H9 (cell line): ENCODE data around the gene TBL1X. TPM values are rescaled to one million over a fixed set of nuclear protein-coding genes. Genes with fewer than 3 reads are reported as not detected.

Experiments
- DNase-seq: peaks from one replicate; pipeline ENCODE4 v3.0.0-alpha.2; 2017
- H2AFZ ChIP-seq: one replicate; pipeline ENCODE4 v1.6.1; 2013; ENCODE audit warnings: mild to moderate bottlenecking, low read length, control low read depth, moderate library complexity
- H2AK5ac ChIP-seq: 2 replicates; pipeline ENCODE4 v1.6.1; 2013; ENCODE audit warnings: low read length, control low read depth, mixed read lengths; ENCODE audit not compliant: insufficient read length
- H2BK120ac ChIP-seq: one replicate; pipeline ENCODE4 v1.6.1; 2013; ENCODE audit warnings: low read depth, mild to moderate bottlenecking, low read length, control low read depth, inconsistent platforms; ENCODE audit not compliant: poor library complexity, severe bottlenecking
- H2BK12ac ChIP-seq: 2 replicates; pipeline ENCODE4 v1.6.1; 2013; ENCODE audit warnings: low read length, control low read depth, mixed read lengths, low read depth; ENCODE audit not compliant: insufficient read length
- H2BK15ac ChIP-seq: 2 replicates; pipeline ENCODE4 v1.6.1; 2013; ENCODE audit warnings: low read depth, low read length, control low read depth
- H2BK20ac ChIP-seq: one replicate; pipeline ENCODE4 v1.6.1; 2013; ENCODE audit warnings: low read depth, mild to moderate bottlenecking, low read length, control low read depth, inconsistent platforms; ENCODE audit not compliant: poor library complexity, severe bottlenecking
- H2BK5ac ChIP-seq: 2 replicates; pipeline ENCODE4 v1.6.1; 2013; ENCODE audit warnings: low read length, control low read depth, mixed read lengths; ENCODE audit not compliant: insufficient read length
- H3K14ac ChIP-seq: 2 replicates; pipeline ENCODE4 v1.6.1; 2013; ENCODE audit warnings: low read length, control low read depth; ENCODE audit not compliant: insufficient read depth
- H3K18ac ChIP-seq: 2 replicates; pipeline ENCODE4 v1.6.1; 2013; ENCODE audit warnings: low read depth, mild to moderate bottlenecking, mixed read lengths, low read length, control low read depth; ENCODE audit not compliant: insufficient read length
- H3K23ac ChIP-seq: 2 replicates; pipeline ENCODE4 v1.6.1; 2013; ENCODE audit warnings: low read length, control low read depth, mixed read lengths, low read depth; ENCODE audit not compliant: insufficient read length
- H3K23me2 ChIP-seq: 2 replicates; pipeline ENCODE4 v1.6.1; 2013; ENCODE audit warnings: low read depth, mild to moderate bottlenecking, mixed read lengths, low read length, control low read depth; ENCODE audit not compliant: insufficient read length, poor library complexity, severe bottlenecking
- H3K27ac ChIP-seq: 2 replicates; pipeline ENCODE4 v1.5.1; 2013; ENCODE audit warnings: low read length, control low read depth, mixed read lengths, low read depth; ENCODE audit not compliant: insufficient read length
- H3K27me3 ChIP-seq: 2 replicates; pipeline ENCODE4 v1.6.1; 2013; ENCODE audit warnings: low read length, control low read depth, inconsistent platforms; ENCODE audit not compliant: insufficient read depth
- H3K4ac ChIP-seq: 2 replicates; pipeline ENCODE4 v1.6.1; 2013; ENCODE audit warnings: low read depth, mild to moderate bottlenecking, control low read depth, inconsistent platforms, low read length, moderate library complexity
- H3K4me1 ChIP-seq: 2 replicates; pipeline ENCODE4 v1.6.1; 2013; ENCODE audit warnings: low read length, control low read depth, inconsistent platforms; ENCODE audit not compliant: insufficient read depth
- H3K4me2 ChIP-seq: 2 replicates; pipeline ENCODE4 v1.6.1; 2013; ENCODE audit warnings: low read length, control low read depth, mixed read lengths; ENCODE audit not compliant: insufficient read length, insufficient read depth
- H3K56ac ChIP-seq: 2 replicates; pipeline ENCODE4 v1.6.1; 2013; ENCODE audit warnings: low read depth, mild to moderate bottlenecking, mixed read lengths, low read length, control low read depth; ENCODE audit not compliant: insufficient read length
- H3K79me1 ChIP-seq: 2 replicates; pipeline ENCODE4 v1.6.1; 2013; ENCODE audit warnings: low read depth, mild to moderate bottlenecking, moderate library complexity, low read length, control low read depth, inconsistent platforms; ENCODE audit not compliant: insufficient read depth, poor library complexity, severe bottlenecking
- H3K79me2 ChIP-seq: 2 replicates; pipeline ENCODE4 v1.6.1; 2013; ENCODE audit warnings: low read length, control low read depth, inconsistent platforms; ENCODE audit not compliant: insufficient read depth
- H3K9ac ChIP-seq: 2 replicates; pipeline ENCODE4 v1.6.1; 2013; ENCODE audit warnings: low read length, control low read depth, mixed read lengths; ENCODE audit not compliant: insufficient read length; ENCODE audit errors: extremely low read depth
- H3K9me3 ChIP-seq: one replicate; pipeline ENCODE4 v1.6.1; 2013; ENCODE audit warnings: low read depth, low read length, inconsistent platforms; ENCODE audit not compliant: control insufficient read depth
- H3T11ph ChIP-seq: one replicate; pipeline ENCODE4 v1.6.1; 2013; ENCODE audit warnings: mild to moderate bottlenecking, low read length, control low read depth, inconsistent platforms
- H4K20me1 ChIP-seq: one replicate; pipeline ENCODE4 v1.6.1; 2013; ENCODE audit not compliant: control insufficient read depth, insufficient read length, insufficient read depth
- H4K5ac ChIP-seq: 2 replicates; pipeline ENCODE4 v1.6.1; 2013; ENCODE audit warnings: low read depth, mild to moderate bottlenecking, mixed read lengths, low read length, control low read depth; ENCODE audit not compliant: insufficient read length
- H4K8ac ChIP-seq: replicated peaks from 2 replicates; pipeline ENCODE4 v1.6.1; 2013; ENCODE audit warnings: low read length, control low read depth, mixed read lengths, low read depth; ENCODE audit not compliant: insufficient read length
- H4K91ac ChIP-seq: 2 replicates; pipeline ENCODE4 v1.6.1; 2013; ENCODE audit warnings: low read depth, mild to moderate bottlenecking, moderate library complexity, mixed read lengths, low read length, control low read depth; ENCODE audit not compliant: insufficient read length
- H3K27ac Mint-ChIP-seq, 3 experiments: 2 replicates in 2 of 3; 3 replicates in 1 of 3; pipeline ENCODE4 v1.8.0; 2020 to 2021; ENCODE audit warnings: mixed read lengths in 3 of 3, mild to moderate bottlenecking in 1 of 3, moderate library complexity in 1 of 3
- H3K27me3 Mint-ChIP-seq: 2 replicates; pipeline ENCODE4 v1.8.0; 2021; ENCODE audit warnings: low read depth, mild to moderate bottlenecking, moderate library complexity, mixed read lengths
- H3K36me3 Mint-ChIP-seq, 3 experiments: 2 replicates in 2 of 3; 3 replicates in 1 of 3; pipeline ENCODE4 v1.8.0; 2020 to 2021; ENCODE audit warnings: low read depth in 3 of 3, mixed read lengths in 3 of 3; ENCODE audit not compliant: insufficient read depth in 1 of 3
- H3K4me1 Mint-ChIP-seq, 2 experiments: 2 replicates each; pipeline ENCODE4 v1.8.0; 2020; ENCODE audit warnings: mixed read lengths in 2 of 2
- H3K4me3 Mint-ChIP-seq, 2 experiments: 2 replicates in 1 of 2; 3 replicates in 1 of 2; pipeline ENCODE4 v1.8.0; 2020 to 2021; ENCODE audit warnings: mild to moderate bottlenecking in 2 of 2, mixed read lengths in 2 of 2, moderate library complexity in 1 of 2
- H3K9me3 Mint-ChIP-seq, 2 experiments: 2 replicates in 1 of 2; 3 replicates in 1 of 2; pipeline ENCODE4 v1.8.0; 2020; ENCODE audit warnings: mild to moderate bottlenecking in 2 of 2, mixed read lengths in 2 of 2, moderate library complexity in 1 of 2
- CTCF ChIP-seq: fragments of 200-600 bp; sonication (generic); conservative IDR thresholded peaks from 3 replicates; pipeline ENCODE4 v1.8.0; 2021; ENCODE audit warnings: antibody characterized with exemption, mild to moderate bottlenecking
- whole genome bisulfite sequencing: extraction: QIAGEN DNeasy Blood & Tissue Kit; methylation state at CpG from one replicate; pipeline ENCODE4 v1.1.7; 2013; ENCODE audit warnings: missing lambda C conversion rate, low lambda C conversion rate, mixed read lengths; ENCODE audit not compliant: insufficient read length; ENCODE audit errors: extremely low coverage; 5-methylcytosine and 5-hydroxymethylcytosine counted together
- total RNA-seq: library from RNA; stranded (reverse); gene quantifications from 2 replicates; pipeline ENCODE4 v1.2.1, GENCODE V29; 2021

The TBL1X gene
- total RNA-seq, 1 experiment from 2014 or later = 24.1 TPM

GRCh38 chrX:9677098-9677739 is 212.4 kb downstream of the TBL1X start:
- Histone ChIP-seq H3K4ac (no peak overlapping the region), H3K4me2 (no peak overlapping the region), H4K5ac (no peak overlapping the region), H2AFZ (no peak overlapping the region), H2BK12ac (no peak overlapping the region), H4K20me1 (no peaks in the 10 kb centered on the region), H3K23me2 (no peaks in the 10 kb centered on the region), H3K79me1 (no peaks in the 10 kb centered on the region), H3K14ac (no peak overlapping the region), H3K9me3 (no peaks in the 10 kb centered on the region), H2BK120ac (no peak overlapping the region), H3K9ac (no peak overlapping the region), H2AK5ac (no peak overlapping the region), H3K4me1 (no peaks in the 10 kb centered on the region), H3K18ac (no peak overlapping the region), H3K56ac (no peak overlapping the region), H3K23ac (no peak overlapping the region), H2BK20ac (no peak overlapping the region), H3K27me3 (no peaks in the 10 kb centered on the region), H3K27ac (no peak overlapping the region), H4K8ac (no peak overlapping the region), H3K79me2 (no peaks in the 10 kb centered on the region), H2BK15ac (no peak overlapping the region), H3T11ph (no peak overlapping the region), H4K91ac (no peak overlapping the region), H2BK5ac (no peak overlapping the region)
- H3K4me3 Mint-ChIP-seq = no peak overlapping the region
- TF ChIP-seq CTCF = no peak
- peaks cover 22 to 35% (median 31%) of the 10 kb centered on the region in 3 experiments for H3K36me3 Mint-ChIP-seq
- no CpG with 5 or more reads among the region's 7 CpGs for WGBS
- peak overlapping the region in 1 of 3 experiments; percentile 63; a peak in 2 of 7 replicates for H3K27ac Mint-ChIP-seq
- peaks cover 6% of the 10 kb centered on the region in 2 experiments for H3K4me1 Mint-ChIP-seq
- H3K9me3 Mint-ChIP-seq = peaks cover 2 to 51% of the 10 kb centered on the region in 2 experiments
- no peak for DNase-seq
- H3K27me3 Mint-ChIP-seq = no peaks in the 10 kb centered on the region; the same call in 1 of the 2 replicates
